H1 (cell line): ENCODE results near the gene NOXRED1. TPM values are rescaled to one million over a fixed set of nuclear protein-coding genes. Genes with fewer than 3 reads are reported as not detected.

Source experiments
- CTCF ChIA-PET: fragments of 300-600 bp; sonication (Branson Sonifier 250); formaldehyde crosslinking; loops from one replicate; lab custom pipeline; 2021; ENCODE audit not compliant: partially characterized antibody; lab: Charles Lee
- POLR2A ChIA-PET: fragments of 300-600 bp; sonication (Branson Sonifier 250); formaldehyde crosslinking; loops from one replicate; lab custom pipeline; 2021; ENCODE audit warnings: inconsistent platforms; ENCODE audit not compliant: partially characterized antibody; lab: Charles Lee
- DNase-seq, 2 experiments: peaks; one replicate each; pipeline versions ENCODE4 v3.0.0 to v3.0.0-alpha.2; 2010 to 2022; ENCODE audit warnings: low spot score in 2 of 2, low read depth in 1 of 2, mixed read lengths in 1 of 2
- FAIRE-seq: peaks from 2 replicates; lab custom pipeline; 2011; peaks lifted over from hg19 to GRCh38; lab: Jason Lieb, UNC
- H2AFZ ChIP-seq: 2 replicates; pipeline ENCODE4 v1.8.1; 2012; ENCODE audit warnings: low read length, inconsistent platforms
- H2AK5ac ChIP-seq: 2 replicates; pipeline ENCODE4 v1.6.1; 2013; ENCODE audit warnings: low read depth, low read length
- H2BK120ac ChIP-seq: replicated peaks from 2 replicates; pipeline ENCODE3; 2013; ENCODE audit warnings: low read depth, low read length, inconsistent platforms
- H2BK12ac ChIP-seq: 2 replicates; pipeline ENCODE4 v1.6.1; 2013; ENCODE audit warnings: low read depth, low read length
- H2BK15ac ChIP-seq: 2 replicates; pipeline ENCODE4 v1.6.1; 2013; ENCODE audit warnings: low read length
- H2BK20ac ChIP-seq: 2 replicates; pipeline ENCODE4 v1.6.1; 2013; ENCODE audit warnings: low read length
- H2BK5ac ChIP-seq: 2 replicates; pipeline ENCODE4 v1.6.1; 2013; ENCODE audit warnings: low read depth, low read length
- H3K14ac ChIP-seq: 2 replicates; pipeline ENCODE4 v1.6.1; 2013; ENCODE audit warnings: inconsistent platforms; ENCODE audit not compliant: insufficient read length
- H3K18ac ChIP-seq: 2 replicates; pipeline ENCODE4 v1.6.1; 2013; ENCODE audit warnings: low read length; ENCODE audit errors: extremely low read depth
- H3K23ac ChIP-seq: 2 replicates; pipeline ENCODE4 v1.6.1; 2013; ENCODE audit warnings: inconsistent platforms; ENCODE audit not compliant: insufficient read length
- H3K23me2 ChIP-seq: 2 replicates; pipeline ENCODE4 v1.6.1; 2013; ENCODE audit warnings: low read depth, low read length
- H3K27ac ChIP-seq: 2 replicates; pipeline ENCODE4 v1.6.1; 2011; ENCODE audit warnings: low read depth, low read length, inconsistent platforms
- H3K27me3 ChIP-seq, 4 experiments: replicated peaks in 1 of 4; 1 replicate in 1 of 4; 2 replicates in 3 of 4; pipeline versions ENCODE4 v1.6.1 to v1.8.1; 2011 to 2013; ENCODE audit warnings: low read length in 3 of 4, mild to moderate bottlenecking in 3 of 4, inconsistent platforms in 2 of 4, mixed read lengths in 2 of 4, moderate library complexity in 1 of 4; ENCODE audit not compliant: control insufficient read depth in 3 of 4, insufficient read depth in 3 of 4; ENCODE audit errors: extremely low read depth in 1 of 4
- H3K36me3 ChIP-seq, 4 experiments: 2 replicates each; pipeline versions ENCODE4 v1.6.1 to v1.8.1; 2011 to 2013; ENCODE audit warnings: mild to moderate bottlenecking in 4 of 4, low read length in 3 of 4, moderate library complexity in 2 of 4, control low read depth in 1 of 4, inconsistent platforms in 1 of 4; ENCODE audit not compliant: insufficient read depth in 4 of 4, control insufficient read depth in 2 of 4
- H3K4ac ChIP-seq: replicated peaks from 2 replicates; pipeline ENCODE3; 2013; ENCODE audit warnings: low read length, low read depth, mixed read lengths, inconsistent platforms; ENCODE audit not compliant: insufficient read length
- H3K4me1 ChIP-seq, 4 experiments: replicated peaks in 1 of 4; 1 replicate in 1 of 4; 2 replicates in 3 of 4; pipeline versions ENCODE4 v1.6.1 to v1.8.1; 2011 to 2013; ENCODE audit warnings: low read length in 3 of 4, inconsistent platforms in 2 of 4, mixed read lengths in 1 of 4; ENCODE audit not compliant: insufficient read depth in 4 of 4, control insufficient read depth in 3 of 4
- H3K4me2 ChIP-seq, 2 experiments: 2 replicates each; pipeline versions ENCODE4 v1.6.1 to v1.8.1; 2011 to 2013; ENCODE audit warnings: low read depth in 2 of 2, low read length in 2 of 2, control low read depth in 1 of 2, inconsistent platforms in 1 of 2, mild to moderate bottlenecking in 1 of 2; ENCODE audit not compliant: insufficient read depth in 1 of 2
- H3K4me3 ChIP-seq, 4 experiments: fragments of 200-600, 300-600 bp in 1 of 4; sonication (generic), shearing (Covaris generic), sonication (Bioruptor Twin) in 1 of 4; 2 replicates each; pipeline versions ENCODE4 v1.5.1 to v1.8.1; 2011 to 2016; ENCODE audit warnings: low read length in 4 of 4, low read depth in 3 of 4, control low read depth in 2 of 4, inconsistent platforms in 2 of 4, mild to moderate bottlenecking in 2 of 4, mixed read lengths in 1 of 4, moderate library complexity in 1 of 4; ENCODE audit not compliant: insufficient read depth in 2 of 4; ENCODE audit errors: extremely low read depth in 1 of 4
- H3K56ac ChIP-seq: replicated peaks from 2 replicates; pipeline ENCODE3; 2013; ENCODE audit warnings: low read depth, mild to moderate bottlenecking, mixed read lengths, low read length, inconsistent platforms; ENCODE audit not compliant: insufficient read length
- H3K79me1 ChIP-seq: 2 replicates; pipeline ENCODE4 v1.6.1; 2013; ENCODE audit warnings: low read depth, low read length, control low read depth
- H3K79me2 ChIP-seq, 2 experiments: 2 replicates each; pipeline versions ENCODE4 v1.6.1 to v1.8.1; 2012 to 2013; ENCODE audit warnings: low read length in 2 of 2, mild to moderate bottlenecking in 2 of 2, inconsistent platforms in 1 of 2; ENCODE audit not compliant: insufficient read depth in 2 of 2, control insufficient read depth in 1 of 2
- H3K9ac ChIP-seq, 4 experiments: replicated peaks in 1 of 4; 1 replicate in 1 of 4; 2 replicates in 3 of 4; pipeline versions ENCODE4 v1.6.1 to v1.8.1; 2011 to 2013; ENCODE audit warnings: low read depth in 3 of 4, low read length in 3 of 4, control low read depth in 2 of 4, mild to moderate bottlenecking in 2 of 4, moderate library complexity in 2 of 4, inconsistent platforms in 1 of 4; ENCODE audit errors: extremely low read depth in 1 of 4
- H3K9me3 ChIP-seq, 2 experiments: 2 replicates each; pipeline versions ENCODE4 v1.6.1 to v1.8.1; 2012 to 2013; ENCODE audit warnings: mild to moderate bottlenecking in 2 of 2, moderate library complexity in 2 of 2, control low read depth in 1 of 2, inconsistent platforms in 1 of 2, low read depth in 1 of 2, low read length in 1 of 2, mixed read lengths in 1 of 2; ENCODE audit not compliant: insufficient read depth in 2 of 2
- H4K20me1 ChIP-seq, 2 experiments: replicated peaks in 1 of 2; 2 replicates each; pipeline versions ENCODE3 to v1.8.1; 2011 to 2013; ENCODE audit warnings: inconsistent platforms in 2 of 2, low read length in 2 of 2, mild to moderate bottlenecking in 1 of 2; ENCODE audit not compliant: insufficient read depth in 2 of 2, control insufficient read depth in 1 of 2
- H4K5ac ChIP-seq: 2 replicates; pipeline ENCODE4 v1.6.1; 2013; ENCODE audit warnings: low read length, low read depth, mixed read lengths, inconsistent platforms; ENCODE audit not compliant: insufficient read length
- H4K8ac ChIP-seq: 2 replicates; pipeline ENCODE4 v1.8.0; 2013; ENCODE audit warnings: mild to moderate bottlenecking, moderate library complexity, low read length, inconsistent platforms; ENCODE audit not compliant: insufficient read depth; ENCODE audit errors: extremely low read depth
- H4K91ac ChIP-seq: replicated peaks from 2 replicates; pipeline ENCODE3; 2013; ENCODE audit warnings: low read length, mixed read lengths, inconsistent platforms; ENCODE audit not compliant: insufficient read length
- CREB1 ChIP-seq: IDR thresholded peaks from 2 replicates; pipeline ENCODE4 v1.6.1; 2012; ENCODE audit warnings: inconsistent platforms
- EP300 ChIP-seq, 2 experiments: IDR thresholded peaks; 1 replicate in 1 of 2; 2 replicates in 1 of 2; pipeline ENCODE4 v1.6.1; 2011 to 2012; ENCODE audit warnings: low read depth in 2 of 2, low read length in 2 of 2, mild to moderate bottlenecking in 2 of 2, borderline replicate concordance in 1 of 2, inconsistent platforms in 1 of 2, moderate library complexity in 1 of 2
- KDM4A ChIP-seq: IDR thresholded peaks from one replicate; pipeline ENCODE4 v1.7.1; 2012; ENCODE audit warnings: low read depth, mild to moderate bottlenecking, moderate library complexity, low read length, inconsistent platforms; ENCODE audit not compliant: severe bottlenecking
- NANOG ChIP-seq: IDR thresholded peaks from 2 replicates; pipeline ENCODE4 v1.6.1; 2011; ENCODE audit warnings: low read length, low read depth, mild to moderate bottlenecking, inconsistent platforms; ENCODE audit not compliant: insufficient read depth, poor library complexity, severe bottlenecking
- POU5F1 ChIP-seq: IDR thresholded peaks from 2 replicates; pipeline ENCODE4 v1.6.1; 2011; ENCODE audit warnings: low read depth, mild to moderate bottlenecking, low read length, moderate library complexity
- SAP30 ChIP-seq: fragments of 300-600 bp; sonication (generic); IDR thresholded peaks from 2 replicates; pipeline ENCODE4 v1.7.1; 2012; ENCODE audit warnings: low read length, moderate library complexity, mild to moderate bottlenecking, inconsistent platforms; ENCODE audit not compliant: insufficient read depth, insufficient replicate concordance
- SP2 ChIP-seq: IDR thresholded peaks from 2 replicates; pipeline ENCODE4 v1.6.1; 2012; ENCODE audit warnings: mild to moderate bottlenecking, low read length, inconsistent platforms
- SUZ12 ChIP-seq: fragments of 200-600 bp; sonication (generic); IDR thresholded peaks from 2 replicates; pipeline ENCODE4 v1.6.1; 2012; ENCODE audit warnings: mild to moderate bottlenecking, inconsistent platforms, low read length, moderate library complexity, mixed read lengths
- WGBS, 2 experiments: shearing (Covaris generic) in 1 of 2; methylation state at CpG; one replicate each; pipeline versions ENCODE4 v1.1.6 to v1.1.7; 2013 to 2015; ENCODE audit warnings: low lambda C conversion rate in 2 of 2, mixed read lengths in 2 of 2, inconsistent platforms in 1 of 2, low coverage in 1 of 2, missing lambda C conversion rate in 1 of 2; ENCODE audit not compliant: insufficient replicate concordance in 2 of 2, insufficient coverage in 1 of 2, insufficient read length in 1 of 2; ENCODE audit errors: extremely low coverage in 1 of 2, missing lambda C conversion rate in 1 of 2; 5-methylcytosine and 5-hydroxymethylcytosine counted together
- polyA plus RNA-seq, 7 experiments: library from polyadenylated mRNA; depleted of rRNA in 3 of 7; stranded (reverse) in 5 of 7; unstranded in 2 of 7; fragments of >200 nt in 5 of 7; fragments of 200-250 nt in 2 of 7; gene quantifications; 1 replicate in 5 of 7; 2 replicates in 1 of 7; 4 replicates in 1 of 7; pipeline versions ENCODE4 v1.2.1 to v1.2.3, GENCODE V29; 2011 to 2013; ENCODE audit warnings: missing spikeins in 2 of 7, mixed read lengths in 2 of 7
- total RNA-seq: library from RNA; stranded (reverse); fragmentation: NEBNext Ultra II Directional; extraction: Animal tissue kit (Norgen Biotek cat#: 25700); gene quantifications from 2 replicates; pipeline ENCODE4 v1.2.1, GENCODE V29; 2021

Gene NOXRED1
- total and polyA plus RNA-seq, 2 of the 8 experiments (the other 6 are each of a cell fraction or from before 2014, with no cell fraction given) = 0.23 to 0.48 TPM

- no peak for TF ChIP-seq SUZ12
- no peak for TF ChIP-seq SP2
- TF ChIP-seq CREB1 = no peak
- TF ChIP-seq NANOG = no peak
- TF ChIP-seq EP300 (IDR thresholded peaks at IDR 0.05; ENCODE audit: borderline replicate concordance in 1 of 2, low read depth in 2 of 2, low read length in 2 of 2) = no peak
- TF ChIP-seq POU5F1 = no peak
- no peak for TF ChIP-seq KDM4A
- TF ChIP-seq SAP30 = no peak
- Histone ChIP-seq H3K4ac (no peak overlapping the region), H3K9me3 (no peaks in the 10 kb centered on the region), H3K27me3 (no peaks in the 10 kb centered on the region), H3K79me1 (no peaks in the 10 kb centered on the region), H4K5ac (no peak overlapping the region), H3K14ac (no peak overlapping the region), H3K18ac (no peak overlapping the region), H4K8ac (no peak overlapping the region), H3K79me2 (no peaks in the 10 kb centered on the region), H2BK15ac (no peak overlapping the region), H4K20me1 (no peaks in the 10 kb centered on the region), H3K9ac (no peak overlapping the region), H2AK5ac (no peak overlapping the region), H3K4me3 (no peak overlapping the region), H2BK120ac (no peak overlapping the region), H2BK12ac (no peak overlapping the region), H3K56ac (no peak overlapping the region), H3K27ac (no peak overlapping the region), H2AFZ (no peak overlapping the region), H3K4me2 (no peak overlapping the region), H4K91ac (no peak overlapping the region), H3K23ac (no peak overlapping the region), H3K23me2 (no peaks in the 10 kb centered on the region), H2BK5ac (no peak overlapping the region), H3K4me1 (peaks cover 2 to 8% (median 4%) of the 10 kb centered on the region in 4 experiments; a peak in 4 of 7 replicates), H3K36me3 (peaks cover 10 to 32% (median 25%) of the 10 kb centered on the region in 4 experiments), H2BK20ac (no peak overlapping the region)
- ChIA-PET POLR2A (no interaction called here), CTCF (interaction anchor here (0.9 to 2.2 kb wide), 5 partner anchors 28 to 181 kb away, joined by 3 to 9 read pairs (median 5); no protein-coding TSS in a partner anchor)
- FAIRE-seq (no peak), DNase-seq (no peak)
- 95% methylated on average over 3 of the region's 3 CpGs; no CpG with 5 or more reads in 1 of the 2 experiments for WGBS, 2 experiments
Observed at GRCh38 chr14:77426396-77426795, 3.1 kb upstream of the NOXRED1 start.
